GM21717 (cell line): Measurements from ENCODE around the gene ZFP64.
"Not testable (repeated sequence)": the region's sequence is repeated elsewhere in the genome, so short reads cannot be mapped to it uniquely, and the experiment has no call there.

Source experiments
- ATAC-seq: cut with Tn5 transposase; IDR thresholded peaks from one replicate; pipeline ENCODE4 v1.9.1; 2021; ENCODE audit warnings: mild to moderate bottlenecking, moderate library complexity; ENCODE audit not compliant: unreplicated experiment

Gene ZFP64

DNA sequence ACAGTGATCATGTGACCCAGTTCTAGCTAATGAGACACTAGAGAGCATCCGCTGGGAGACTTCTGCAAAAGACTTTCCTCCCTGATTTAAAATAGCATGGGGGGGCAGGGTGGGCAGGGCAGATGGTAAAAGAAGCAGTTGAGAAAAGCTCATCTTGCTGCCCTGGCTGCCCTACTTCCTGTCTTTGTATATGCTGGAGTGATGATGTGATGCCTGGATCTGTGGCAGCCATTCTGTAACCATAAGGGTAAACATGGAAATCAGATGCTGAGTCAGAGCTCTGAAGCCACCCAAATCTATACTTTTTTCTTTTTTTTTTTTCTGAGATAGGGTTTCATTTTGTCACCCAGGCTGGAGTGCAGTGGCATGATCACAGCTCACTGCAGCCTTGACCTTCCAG, 25.4 kb downstream of the ZFP64 start:
- no peak for ATAC-seq

DNA sequence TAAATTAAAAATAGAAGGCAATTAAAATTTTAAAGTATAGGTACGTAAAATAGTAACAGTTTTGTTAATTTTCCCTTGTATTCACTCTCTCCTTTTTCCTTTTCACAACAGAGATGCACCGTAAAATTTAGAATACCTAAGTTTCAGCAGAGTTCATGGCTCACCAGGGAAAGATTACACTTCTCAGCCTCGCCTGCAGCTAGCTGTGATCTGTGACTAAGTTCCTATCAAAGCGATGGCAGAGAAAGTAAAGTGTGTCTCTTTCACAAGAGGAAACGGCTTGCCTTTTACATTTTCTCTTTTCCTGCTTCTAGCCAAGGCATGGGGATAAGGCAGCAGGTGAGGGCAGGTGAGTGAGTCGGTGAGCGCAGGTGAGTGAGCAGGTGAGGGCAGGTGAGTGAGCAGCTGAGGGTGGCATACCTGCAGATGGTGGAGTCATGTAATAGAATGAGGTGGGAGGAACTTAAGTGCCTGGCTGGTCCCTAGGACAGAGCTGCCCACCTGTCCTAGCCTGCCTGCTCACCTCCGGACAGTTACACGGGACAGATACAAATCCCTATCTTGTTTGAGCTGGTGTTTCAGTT, 30.9 kb downstream of the ZFP64 start:
- no peak for ATAC-seq

DNA sequence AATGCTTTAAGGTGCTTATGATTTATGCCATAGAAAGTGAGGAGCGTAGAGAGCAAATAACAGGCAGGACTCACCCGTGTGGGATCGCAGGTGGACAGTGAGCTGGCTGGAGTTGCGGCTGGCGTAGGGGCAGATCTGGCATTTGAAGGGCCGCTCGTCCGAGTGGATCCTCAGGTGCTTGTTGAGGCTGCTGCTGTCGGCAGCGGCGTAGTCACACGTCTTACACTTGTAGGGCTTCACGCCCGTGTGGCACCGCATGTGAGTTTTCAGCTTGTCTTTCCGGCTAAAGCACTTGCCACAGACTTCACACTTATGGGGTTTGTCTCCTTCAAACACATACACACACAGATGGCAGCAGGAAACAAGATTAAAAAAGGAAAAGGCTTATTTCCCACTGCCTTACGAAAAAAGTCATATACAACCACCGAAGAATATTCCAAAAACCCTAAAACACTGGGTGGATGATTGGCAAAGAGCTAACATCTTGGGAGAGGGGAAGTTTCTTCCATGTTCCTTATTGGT, 31.5 kb downstream of the ZFP64 start:
- no peak for ATAC-seq

DNA sequence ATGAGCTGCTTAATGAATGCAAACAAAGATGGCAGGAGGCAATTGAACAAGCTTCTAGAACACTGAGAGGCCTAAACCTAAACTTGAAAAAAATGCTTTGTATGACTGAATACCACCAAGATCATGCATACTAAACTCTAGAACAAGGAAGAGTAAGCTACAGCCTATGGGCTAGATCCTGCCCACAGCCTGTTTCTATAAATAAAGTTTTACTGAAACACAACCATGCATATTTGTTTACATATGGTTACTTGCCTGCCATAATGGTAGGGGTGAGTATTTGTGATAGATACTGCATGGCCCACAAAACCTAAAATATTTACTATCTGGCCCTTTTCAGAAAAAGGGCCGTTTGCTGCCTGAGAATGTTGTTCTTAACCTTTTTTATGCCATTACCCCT, 37.0 kb downstream of the ZFP64 start:
- ATAC-seq: no peak

DNA sequence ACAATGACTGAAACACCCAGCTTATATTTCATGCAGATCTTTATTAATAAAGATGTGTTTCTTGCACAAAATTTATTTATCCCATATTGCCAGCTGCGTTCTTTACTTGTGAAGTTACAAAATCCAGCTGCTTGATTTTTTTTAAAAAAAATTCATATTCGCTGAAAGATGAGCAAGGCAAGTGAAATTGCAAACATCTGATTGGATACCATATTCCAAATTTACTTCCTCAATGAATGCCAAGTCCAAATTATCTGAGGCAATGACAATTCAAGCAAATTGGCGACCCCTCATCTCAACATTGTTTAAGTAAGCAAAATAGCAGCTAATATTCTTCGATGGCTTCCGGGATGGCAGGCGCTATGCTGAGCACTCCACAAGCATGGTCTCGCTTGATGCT, 37.7 kb downstream of the ZFP64 start:
- ATAC-seq: no peak

DNA sequence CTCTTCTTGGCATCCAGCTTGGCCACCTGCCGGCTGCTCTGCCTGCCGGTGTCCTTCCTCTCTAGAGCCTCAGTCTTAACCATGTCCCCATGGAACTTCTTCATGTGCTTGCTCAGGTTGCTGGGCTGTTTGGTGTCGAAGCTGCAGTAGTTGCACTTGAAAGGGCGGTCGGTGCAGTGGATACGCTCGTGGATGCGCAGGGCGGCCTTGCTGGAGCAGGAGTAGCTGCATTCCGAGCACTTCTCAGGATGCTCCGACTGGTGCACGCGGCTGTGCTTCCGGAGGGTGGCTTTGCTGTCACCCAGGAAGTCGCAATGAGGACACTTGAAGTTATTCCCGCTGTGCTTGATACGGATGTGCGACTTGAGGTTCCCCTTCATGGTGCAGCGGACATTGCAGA, 38.7 kb downstream of the ZFP64 start:
- no peak for ATAC-seq

DNA sequence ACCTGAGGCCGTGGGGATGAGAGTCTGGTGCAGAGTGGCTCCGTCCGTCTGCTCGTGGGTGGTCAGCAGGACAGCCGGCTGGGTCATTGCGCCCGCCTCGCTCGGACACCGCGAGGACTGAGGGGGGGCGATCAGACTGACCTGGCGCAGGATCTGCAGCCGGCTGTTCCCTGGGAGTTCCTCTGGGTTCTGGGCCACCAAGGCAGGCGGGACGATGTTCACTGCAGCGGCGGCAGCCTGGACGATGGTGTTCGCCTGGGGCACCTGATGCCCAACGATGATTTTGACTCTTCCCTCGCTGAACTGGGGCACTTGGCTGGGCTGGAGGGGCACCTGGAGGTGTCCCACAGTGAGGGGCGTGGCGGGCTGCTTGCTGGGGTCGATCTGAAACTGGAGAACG, 39.2 kb downstream of the ZFP64 start:
- no peak for ATAC-seq

DNA sequence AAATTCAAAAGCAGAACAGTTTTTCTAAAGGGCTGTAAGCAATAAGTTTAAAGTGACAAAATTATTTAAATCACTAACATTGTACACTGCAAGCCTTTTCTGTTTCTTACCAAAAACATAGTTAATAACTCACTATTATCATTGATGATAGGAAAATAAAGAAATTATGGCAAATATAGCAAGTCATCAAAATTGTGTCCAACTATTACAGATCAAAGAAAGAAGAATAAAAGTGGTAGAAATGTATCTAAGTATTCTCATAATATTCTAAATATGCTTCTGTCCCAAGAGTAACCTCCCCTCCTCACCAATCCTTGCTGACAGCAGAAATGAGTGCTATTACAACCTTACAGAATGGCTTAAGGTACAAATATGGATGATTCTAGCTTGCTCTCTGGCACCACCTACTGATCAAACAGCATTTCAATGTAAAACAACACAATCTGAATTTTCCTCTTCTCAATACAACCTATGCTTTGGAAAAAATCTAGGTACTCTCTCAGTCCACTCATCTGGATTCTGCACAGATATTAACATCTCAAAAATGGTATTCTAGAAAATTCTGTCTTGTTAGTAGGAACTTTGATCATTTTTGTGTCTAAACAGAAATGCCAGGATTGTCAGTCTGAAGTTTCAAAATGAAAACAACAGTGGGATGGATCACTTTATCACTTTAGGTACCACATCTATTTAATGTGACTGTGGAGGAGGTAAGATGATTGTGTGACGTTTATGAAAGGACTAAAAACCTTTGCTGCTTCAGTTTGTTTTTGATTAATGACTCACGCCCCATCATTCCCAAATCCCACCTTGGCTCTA, 40.9 kb downstream of the ZFP64 start:
- ATAC-seq: no peak

DNA sequence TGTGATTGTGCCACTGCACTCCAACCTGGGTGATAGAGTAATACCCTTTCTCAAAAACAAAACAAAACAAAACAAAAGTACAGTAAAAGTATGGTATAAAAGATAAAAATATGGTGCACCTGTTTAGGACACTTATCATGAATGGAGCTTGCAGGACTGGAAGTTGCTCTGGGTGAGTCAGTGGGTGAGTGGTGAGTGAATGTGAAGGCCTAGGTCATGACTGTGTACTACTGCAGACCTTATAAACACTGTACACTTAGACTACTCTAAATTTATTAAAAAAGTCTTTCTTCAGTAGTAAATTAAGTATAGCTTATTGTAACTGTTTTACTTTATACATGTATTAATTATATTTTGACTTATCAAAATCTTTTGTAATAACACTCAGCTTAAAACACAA, 46.0 kb downstream of the ZFP64 start:
- ATAC-seq: no peak

DNA sequence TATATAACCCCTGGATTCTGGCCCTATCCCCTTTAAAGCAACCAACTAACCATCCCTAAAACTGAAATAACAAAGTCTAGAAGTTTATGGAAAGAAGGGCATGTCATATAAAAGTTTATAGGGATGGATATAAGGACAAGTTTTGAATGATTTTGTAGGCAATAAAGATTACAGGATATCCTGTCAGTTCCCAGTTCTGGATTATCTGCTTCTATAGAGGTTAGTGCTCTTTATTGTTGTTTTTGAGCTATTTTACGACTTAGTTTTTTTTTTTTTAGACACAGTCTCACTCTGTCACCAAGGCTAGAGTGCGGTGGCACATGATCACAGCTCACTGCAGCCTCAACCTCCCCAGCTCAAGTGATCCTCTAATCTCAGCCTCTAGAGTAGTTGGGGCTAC, 48.3 kb downstream of the ZFP64 start:
- ATAC-seq: no peak

DNA sequence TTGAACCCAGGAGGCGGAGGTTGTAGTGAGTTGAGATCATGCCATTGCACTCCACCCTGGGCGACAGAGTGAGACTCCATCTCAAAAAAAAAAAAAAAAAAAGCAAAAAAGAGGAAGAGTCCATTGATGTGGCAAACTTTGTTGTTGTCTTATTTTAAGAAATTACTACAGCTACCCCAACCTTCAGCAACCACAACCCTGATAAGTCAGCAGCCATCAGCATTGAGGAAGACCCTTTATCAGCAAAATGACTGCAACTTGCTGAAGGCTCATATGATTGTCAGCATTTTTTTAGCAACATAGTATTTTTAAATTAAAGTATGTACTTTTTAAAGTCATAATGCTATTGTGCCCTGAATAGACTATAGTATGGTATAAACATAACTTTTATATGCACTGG, 48.8 kb downstream of the ZFP64 start:
- ATAC-seq: no peak

DNA sequence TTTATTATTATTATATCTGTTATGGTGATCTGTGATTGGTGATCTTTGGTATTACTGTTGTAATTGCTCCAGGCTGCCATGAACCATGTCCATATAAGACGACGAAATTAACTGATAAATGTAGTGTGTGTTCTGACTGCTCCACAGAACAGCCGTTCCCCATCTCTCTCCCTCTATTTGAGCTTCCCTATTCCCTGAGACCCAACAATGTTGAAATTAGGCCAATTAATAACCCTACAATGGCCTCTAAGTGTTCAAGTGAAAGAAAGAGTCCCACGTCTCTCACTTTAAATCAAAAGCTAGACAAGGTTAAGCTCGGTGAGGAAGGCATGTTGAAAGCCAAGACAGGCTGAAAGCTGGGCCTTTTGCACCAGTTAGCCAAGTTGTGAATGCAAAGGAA, 51.6 kb downstream of the ZFP64 start:
- ATAC-seq: no peak

DNA sequence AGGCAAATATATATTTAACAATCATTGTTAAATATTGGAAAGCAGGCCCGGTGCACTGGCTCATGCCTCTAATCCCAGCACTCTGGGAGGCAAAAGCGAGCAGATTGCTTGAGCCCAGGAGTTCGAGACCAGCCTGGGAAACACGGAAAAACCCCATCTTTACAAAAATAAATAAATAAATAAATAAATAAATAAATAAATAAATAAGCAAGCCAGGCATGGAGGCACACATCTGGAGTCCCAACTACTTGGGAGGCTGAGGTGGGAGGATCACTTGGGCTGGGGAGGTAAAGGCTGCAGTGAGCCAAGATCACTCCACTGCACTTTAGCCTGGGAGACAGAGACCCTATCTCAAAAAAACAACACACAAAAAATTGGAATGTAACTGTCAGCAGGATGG, 53.7 kb downstream of the ZFP64 start:
- ATAC-seq: no peak

DNA sequence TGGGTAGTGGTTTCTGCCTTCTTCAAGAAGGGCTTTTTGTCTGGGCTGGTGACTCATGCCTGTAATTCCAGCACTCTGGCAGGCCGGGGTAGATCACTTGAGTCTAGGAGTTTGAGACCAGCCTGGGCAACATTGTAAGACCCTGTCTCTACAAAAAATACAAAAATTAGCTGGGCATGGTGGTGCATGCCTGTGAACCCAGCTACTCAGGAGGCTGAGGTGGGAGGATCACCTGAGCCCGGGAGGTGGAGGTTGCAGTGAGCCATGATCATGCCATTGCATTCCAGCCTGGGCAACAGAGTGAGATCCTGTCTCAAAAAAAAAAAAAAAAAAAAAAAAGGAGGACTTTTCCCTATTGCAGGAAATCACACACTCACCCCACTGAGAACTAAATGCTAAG, 57.9 kb downstream of the ZFP64 start:
- not testable (repeated sequence) for ATAC-seq

DNA sequence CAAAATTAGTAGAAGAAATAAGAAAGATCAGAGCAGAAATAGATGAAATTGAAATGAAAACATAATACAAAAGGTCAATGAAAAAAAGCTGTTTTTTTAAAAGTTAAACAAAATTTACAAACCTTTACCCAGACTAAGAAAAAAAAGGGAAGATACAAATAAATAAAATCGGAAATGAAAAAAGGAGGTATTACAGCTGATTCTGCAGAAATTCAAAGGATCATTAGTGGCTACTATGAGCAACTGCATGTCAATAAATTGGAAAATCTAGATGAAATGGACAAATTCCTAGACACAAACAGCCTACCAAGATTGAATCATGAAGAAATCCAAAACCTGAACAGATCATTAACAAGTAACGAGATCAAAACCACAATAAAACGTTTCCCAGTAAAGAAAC, 59.2 kb downstream of the ZFP64 start:
- ATAC-seq: no peak

DNA sequence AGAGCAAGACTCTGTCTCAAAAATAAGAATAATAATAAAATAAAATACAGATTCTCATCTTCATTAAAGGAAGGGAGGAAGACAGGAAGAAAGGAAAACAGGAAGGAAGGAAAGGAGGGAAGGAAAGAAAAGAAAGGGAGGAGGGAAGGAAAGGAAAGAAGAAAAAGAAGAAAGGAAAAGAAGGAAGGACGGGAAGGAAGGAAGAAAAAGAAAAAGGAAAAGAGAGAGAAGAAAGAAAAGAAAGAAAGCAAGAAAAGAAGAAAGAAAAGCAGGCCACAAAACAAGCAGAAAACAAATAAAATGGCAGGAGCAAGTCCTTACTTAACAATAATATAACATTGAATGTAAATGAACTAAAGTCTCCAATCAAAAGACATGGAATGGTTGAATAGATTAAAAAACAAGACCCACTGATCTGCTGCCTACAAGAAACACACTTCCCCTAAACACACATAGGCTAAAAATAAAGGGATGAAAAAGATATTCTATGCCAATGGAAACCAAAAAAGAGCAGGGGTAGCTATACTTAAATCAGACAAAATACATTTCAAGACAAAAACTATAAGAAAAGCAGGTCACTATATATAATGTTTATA, 60.4 kb downstream of the ZFP64 start:
- no peak for ATAC-seq

DNA sequence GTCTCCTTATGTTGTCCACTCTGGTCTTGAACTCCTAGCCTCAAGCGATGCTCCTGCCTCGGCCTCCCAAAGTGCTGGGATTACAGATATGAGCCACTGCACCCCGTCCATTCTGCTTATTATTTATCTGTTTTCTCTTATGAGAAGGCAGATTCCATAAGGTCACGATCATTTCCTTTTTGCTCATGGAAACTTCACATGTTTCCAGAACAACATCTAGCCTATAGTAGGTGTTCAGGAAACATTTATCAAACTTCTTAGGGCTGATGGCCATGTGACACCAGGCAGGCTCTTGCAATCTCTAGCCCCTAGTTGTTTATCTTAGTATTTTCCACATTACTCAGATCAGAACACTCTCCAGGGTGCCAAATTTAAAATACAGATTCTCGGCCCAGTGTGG, 61.2 kb downstream of the ZFP64 start:
- no peak for ATAC-seq

DNA sequence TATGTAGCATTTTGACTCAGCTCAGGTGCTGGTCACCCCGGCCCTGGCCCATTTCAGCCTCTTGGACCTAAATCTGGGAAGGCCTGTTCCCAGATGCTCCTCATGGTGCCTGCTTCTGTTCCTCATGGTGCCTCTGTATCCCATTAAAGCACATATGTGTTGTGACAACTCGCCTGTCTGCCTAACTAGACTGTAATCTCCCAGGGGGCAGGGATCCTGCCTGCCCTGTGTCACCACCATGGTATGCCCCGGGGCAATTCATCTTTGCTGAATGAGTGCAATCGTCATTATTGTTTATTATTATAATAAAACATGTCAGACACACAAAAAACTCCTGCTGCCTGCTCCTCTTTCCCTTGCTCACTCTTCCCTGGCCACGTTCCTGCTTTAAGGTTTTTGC, 62.0 kb downstream of the ZFP64 start:
- ATAC-seq: no peak

DNA sequence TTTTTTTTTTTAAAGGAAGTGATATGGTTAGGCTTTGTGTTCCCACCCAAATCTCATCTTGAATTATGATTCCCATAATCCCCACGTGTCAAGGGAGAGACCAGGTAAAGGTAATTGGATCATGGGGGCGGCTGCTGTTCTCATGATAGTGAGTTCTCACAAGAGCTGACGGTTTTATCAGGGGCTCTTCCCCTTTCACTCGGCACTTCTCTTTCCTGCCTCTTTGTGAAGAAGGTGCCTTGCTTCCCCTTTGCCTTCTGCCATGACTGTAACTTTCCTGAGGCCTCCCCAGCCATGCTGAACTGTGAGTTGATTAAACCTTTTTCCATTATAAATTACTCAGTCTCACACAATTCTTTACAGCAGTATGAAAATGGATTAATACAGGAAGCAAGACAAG, 64.3 kb downstream of the ZFP64 start:
- no peak for ATAC-seq

DNA sequence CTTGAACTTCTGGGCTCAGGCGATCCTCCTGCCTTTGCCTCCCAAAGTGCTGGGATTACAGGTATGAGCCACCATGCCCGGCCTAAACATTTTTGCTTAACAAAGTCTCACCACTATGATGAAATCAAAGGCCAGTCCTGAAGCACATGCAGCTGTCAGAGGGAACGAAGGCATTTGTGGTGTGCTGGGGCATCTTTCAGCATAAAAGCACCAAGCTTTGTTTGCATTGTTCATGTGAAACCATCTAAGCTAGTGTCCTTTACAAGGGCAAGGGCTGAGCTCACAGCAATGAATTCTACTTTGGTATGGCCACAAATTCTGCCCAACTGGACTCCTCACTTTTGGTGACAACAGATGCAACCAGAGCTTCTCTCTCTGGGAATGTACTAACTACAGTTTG, 66.8 kb downstream of the ZFP64 start:
- no peak for ATAC-seq

DNA sequence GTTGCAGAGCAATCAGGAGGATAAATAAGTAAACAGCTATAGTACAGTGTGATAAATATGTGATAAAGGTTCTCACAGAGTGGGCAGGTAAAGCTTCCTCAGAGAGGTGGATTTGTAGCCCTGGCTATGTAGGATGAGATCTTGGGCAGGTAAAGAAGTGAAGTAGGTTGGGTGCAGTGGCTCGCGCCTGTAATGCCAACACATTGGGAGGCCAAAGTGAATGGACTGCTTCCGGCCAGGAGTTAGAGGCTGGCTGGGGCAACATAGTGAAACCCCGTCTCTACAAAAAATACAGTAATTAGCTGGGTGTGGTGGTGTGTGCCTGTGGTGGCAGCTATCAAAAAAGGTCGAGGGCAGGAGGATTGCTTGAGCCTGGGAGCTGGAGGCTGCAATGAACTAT, 72.9 kb downstream of the ZFP64 start:
- no peak for ATAC-seq

DNA sequence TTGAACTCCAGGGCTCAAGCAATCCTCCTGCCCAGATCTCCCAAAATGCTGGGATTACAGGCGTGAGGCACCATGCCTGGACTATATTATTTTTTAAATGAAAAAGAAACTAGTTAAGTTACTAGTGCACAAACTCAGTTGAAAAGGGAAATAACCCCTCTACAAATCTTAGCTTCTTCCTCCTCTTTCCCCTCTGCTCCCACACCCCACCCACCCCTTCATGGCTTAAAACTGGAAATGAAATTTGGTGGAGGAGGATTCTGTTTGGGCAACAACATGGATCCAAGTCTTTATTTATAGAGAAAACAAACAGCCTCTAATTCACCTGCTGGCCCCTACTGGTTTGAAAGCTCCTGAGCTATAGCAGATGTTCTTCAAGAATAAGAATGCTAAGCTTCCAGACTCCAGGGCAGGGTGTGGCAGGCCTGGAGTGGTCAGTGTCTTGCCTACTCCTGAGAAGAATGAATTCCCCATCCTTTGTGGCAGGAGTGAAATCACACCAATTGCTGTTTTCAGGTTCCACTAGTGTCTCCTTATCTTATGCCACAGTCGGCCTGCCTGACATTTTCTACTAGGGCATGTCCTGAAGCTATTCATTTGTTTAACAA, 73.5 kb downstream of the ZFP64 start:
- ATAC-seq: no peak
